GM12865 (cell line): ENCODE data around the gene LCLAT1.
A peak's percentile ranks its signal among the peaks of the same experiment; 100 is the strongest.

Source experiments
- DNase-seq: peaks from one replicate; pipeline ENCODE4 v3.0.0; 2010; ENCODE audit warnings: low read depth
- H3K4me3 ChIP-seq: 2 replicates; pipeline ENCODE4 v1.5.1; 2011; ENCODE audit warnings: mild to moderate bottlenecking, low read depth, low read length, control low read depth
- TF ChIP-seq, protein P1 (sequence below): IDR thresholded peaks from 2 replicates; pipeline ENCODE4 v1.5.1; 2011; ENCODE audit warnings: low read length, control low read depth, low read depth, inconsistent platforms; ENCODE audit not compliant: insufficient read depth; ENCODE audit errors: missing control alignments

Gene LCLAT1

DNA sequence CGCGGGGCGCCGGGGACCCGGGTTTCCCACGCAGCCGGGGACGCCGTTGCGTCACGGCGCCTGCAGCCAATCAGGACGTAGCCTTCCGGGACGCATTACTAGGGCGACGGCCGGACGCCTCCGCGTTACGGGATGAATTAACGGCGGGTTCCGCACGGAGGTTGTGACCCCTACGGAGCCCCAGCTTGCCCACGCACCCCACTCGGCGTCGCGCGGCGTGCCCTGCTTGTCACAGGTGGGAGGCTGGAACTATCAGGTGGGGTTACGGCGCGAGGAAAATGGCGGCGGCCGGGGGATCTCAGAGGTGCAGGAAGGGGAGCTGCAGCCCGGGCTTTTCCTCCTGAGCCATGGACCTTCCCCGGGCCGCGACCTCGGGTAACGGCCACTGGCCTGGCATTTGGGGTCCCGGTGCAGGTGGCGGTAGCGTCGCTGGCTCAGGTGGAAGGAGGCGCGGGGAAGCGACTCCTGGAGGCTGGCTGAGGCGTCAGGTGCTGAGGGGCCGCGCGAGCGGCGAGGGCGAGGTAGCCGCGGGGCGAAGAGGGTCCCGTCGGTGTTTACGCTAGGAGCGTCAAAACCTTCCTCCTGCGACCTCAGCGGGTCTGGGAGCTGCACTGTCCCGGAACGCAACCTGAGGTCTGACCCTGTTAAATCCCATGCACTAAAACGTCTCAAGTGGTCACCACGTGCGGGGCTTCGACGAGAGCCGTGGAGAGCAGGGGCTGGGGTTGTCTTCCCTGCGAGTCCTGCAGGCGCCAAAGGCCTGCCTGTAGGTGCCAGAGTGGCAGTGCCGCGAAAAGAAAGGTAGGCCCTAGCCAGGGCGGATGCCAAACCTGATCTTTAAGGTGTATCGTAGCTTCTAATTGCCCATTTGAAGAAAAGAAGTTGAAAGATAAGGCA is at the start of gene LCLAT1:
LCLAT1 (plus strand) TSS at position 98 of the 897 bp plus-strand sequence. CDS start 78,345 bp downstream, outside the sequence.
- H3K4me3 ChIP-seq = peak within 1 kb of the TSS; percentile 76
- peak; percentile 89 for DNase-seq
- TF ChIP-seq, protein P1, sequence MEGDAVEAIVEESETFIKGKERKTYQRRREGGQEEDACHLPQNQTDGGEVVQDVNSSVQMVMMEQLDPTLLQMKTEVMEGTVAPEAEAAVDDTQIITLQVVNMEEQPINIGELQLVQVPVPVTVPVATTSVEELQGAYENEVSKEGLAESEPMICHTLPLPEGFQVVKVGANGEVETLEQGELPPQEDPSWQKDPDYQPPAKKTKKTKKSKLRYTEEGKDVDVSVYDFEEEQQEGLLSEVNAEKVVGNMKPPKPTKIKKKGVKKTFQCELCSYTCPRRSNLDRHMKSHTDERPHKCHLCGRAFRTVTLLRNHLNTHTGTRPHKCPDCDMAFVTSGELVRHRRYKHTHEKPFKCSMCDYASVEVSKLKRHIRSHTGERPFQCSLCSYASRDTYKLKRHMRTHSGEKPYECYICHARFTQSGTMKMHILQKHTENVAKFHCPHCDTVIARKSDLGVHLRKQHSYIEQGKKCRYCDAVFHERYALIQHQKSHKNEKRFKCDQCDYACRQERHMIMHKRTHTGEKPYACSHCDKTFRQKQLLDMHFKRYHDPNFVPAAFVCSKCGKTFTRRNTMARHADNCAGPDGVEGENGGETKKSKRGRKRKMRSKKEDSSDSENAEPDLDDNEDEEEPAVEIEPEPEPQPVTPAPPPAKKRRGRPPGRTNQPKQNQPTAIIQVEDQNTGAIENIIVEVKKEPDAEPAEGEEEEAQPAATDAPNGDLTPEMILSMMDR = no peak

DNA sequence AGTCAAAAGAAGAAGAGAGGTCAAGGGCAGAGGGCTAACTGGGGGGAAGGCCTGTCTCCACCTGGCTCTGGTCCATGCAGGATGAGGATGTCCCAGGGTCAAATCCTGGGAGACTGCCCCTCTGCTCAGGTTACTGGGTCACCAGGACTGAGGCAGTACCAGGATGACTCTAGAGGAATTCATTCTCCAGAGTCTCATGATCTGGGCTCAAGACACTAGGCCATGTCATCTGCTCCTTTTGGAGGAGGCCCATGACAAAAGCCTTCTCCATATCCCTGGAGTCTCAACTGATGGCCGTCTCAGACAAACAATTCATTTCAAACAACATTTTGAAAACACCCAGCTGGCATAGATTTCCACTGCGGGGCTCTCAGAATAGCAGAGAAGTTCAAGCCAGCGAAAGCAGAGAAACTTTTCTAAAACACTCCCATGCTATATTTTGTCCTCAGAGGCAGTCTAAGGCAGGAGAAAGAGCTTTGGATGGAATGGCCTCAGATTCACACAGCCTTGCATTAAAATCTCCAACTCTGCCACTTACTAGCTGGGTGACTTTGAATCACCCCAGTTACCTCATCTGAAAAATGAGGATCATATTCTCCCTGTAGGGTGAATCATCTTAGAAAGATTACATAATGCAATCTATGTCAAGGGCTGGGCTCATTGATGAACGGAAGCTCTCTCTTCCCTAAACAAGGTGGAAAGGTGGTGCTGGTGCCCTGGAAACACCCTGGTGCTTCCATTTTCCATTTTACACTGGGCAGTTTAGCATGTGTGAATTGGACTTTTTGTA is 48.8 kb upstream of the LCLAT1 start:
- no peak overlapping the region for H3K4me3 ChIP-seq
- TF ChIP-seq, protein P1 = no peak
- DNase-seq = no peak

DNA sequence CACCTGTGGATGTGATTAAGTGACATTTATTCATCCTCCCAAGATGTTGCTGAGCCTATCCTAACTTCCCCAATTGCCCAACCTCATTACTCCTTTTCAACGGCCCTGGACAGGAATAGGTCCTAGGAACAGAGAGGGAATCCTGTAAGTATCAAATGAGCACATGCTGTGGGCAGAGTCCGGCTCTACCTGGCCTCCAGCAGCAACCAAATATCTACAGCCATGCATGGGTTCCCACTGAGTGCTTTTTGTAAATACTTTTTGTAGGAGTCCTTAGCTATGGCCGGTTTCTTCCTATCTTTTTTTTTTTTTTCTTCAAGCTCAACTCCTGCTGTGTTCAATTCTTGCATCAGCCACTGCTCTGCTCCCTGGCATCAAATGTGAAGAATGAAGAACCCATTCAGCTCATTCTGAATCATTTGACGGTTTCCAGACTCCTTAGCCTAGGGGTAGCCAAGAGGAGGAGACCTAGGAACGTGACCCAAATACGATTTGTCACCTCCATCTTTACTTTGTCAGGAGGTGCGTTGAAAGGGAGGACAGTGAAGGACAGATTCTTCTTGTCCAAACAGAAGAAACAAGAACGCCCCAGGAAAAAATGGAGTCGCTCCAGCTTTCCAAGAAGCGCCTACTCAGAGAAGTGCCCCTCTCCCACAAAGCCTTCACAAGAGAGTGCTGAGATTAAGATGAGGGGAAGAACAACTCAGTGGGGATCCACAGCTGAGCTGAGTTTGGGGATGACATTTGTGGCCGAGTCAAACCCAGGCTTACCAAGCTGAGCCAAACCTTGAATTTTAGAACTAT is 46.7 kb upstream of the LCLAT1 start:
- TF ChIP-seq, protein P1 = no peak
- H3K4me3 ChIP-seq = no peak overlapping the region
- DNase-seq = no peak

DNA sequence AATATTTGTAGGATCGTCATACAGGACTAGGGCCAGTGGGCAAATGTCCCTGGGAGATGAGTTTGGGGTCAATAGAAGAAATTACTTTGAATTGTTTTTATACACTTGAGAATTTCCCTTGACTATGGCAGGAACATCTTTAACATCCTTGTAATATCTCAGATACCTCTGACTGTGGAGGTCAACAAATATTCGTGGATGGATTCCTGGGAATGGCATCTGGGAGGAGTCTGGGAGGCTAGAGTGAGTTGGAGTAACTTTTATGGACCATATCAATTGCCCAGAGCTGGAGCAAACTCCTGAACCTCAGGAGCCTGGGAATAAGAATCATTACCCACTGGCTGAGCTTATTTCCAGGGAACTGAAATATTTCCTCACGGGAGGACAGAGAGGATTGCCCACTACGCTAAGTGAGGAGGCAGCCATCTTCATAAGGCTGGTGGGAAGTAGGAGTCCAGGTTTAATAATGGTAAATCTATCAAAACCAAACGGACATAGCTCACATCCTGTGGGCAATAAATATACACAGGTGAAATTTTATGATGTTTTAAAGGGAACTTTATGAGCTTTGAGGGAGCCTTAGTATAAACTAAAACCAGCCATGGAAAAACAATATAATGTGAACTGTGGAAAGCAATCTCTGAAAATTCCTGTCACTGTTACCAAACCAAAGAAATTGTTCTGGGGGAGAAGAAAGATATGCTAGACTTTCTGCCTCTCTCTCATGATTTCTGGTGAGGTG is 44.4 kb upstream of the LCLAT1 start:
- no peak for DNase-seq
- no peak overlapping the region for H3K4me3 ChIP-seq
- TF ChIP-seq, protein P1 = no peak

DNA sequence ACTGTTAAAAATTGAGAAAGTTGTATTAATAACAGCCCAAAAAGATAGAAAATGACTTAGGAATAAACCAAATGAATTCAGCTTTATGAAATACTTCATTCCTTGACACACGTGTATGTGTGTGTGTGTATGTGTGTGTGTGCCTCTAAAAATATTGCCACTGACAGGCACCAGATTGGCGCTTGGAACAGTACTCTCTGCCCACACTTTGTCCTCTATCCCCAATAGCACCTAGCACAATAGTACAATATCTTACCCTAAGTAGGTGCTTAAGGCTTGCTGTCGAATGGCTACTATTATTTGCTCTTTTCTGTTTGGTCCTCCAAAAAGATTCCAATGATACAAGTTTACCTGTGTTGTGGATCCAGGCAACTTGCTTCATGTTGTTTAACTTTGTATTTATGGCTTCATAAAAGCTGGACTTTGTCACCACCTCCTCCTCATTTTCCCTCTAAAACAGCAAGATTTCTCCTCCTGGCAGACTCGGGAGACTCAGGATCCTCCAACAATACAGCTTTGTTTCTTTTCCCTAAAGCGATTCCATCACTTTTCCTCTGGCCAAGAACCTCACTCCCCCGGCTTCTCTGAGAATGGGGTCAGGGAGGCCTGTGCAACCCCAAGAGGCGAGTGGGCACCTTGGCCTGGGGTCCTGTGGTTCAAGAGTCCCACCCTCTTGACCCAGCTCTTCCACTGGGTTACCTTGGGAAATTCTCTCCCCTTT is 43.3 kb upstream of the LCLAT1 start:
- DNase-seq = no peak
- no peak overlapping the region for H3K4me3 ChIP-seq
- TF ChIP-seq, protein P1 = no peak
